GM23338 (cell line): ENCODE measurements around the gene ARSB. TPM values are rescaled to one million over a fixed set of nuclear protein-coding genes. Genes with fewer than 3 reads are reported as not detected.

Source experiments
- ATAC-seq: fragments of 200-7000 bp; cut with Tn5 transposase; 3 replicates; pipeline ENCODE4 v1.9.1; 2020
- DNase-seq: peaks from one replicate; pipeline ENCODE4 v3.0.0-alpha.2; 2015; ENCODE audit warnings: low spot score
- H2AFZ ChIP-seq: fragments of 200-600 bp; sonication (generic); 2 replicates; pipeline ENCODE4 v1.8.0; 2016; ENCODE audit warnings: antibody characterized with exemption, mild to moderate bottlenecking, moderate library complexity
- H3F3A ChIP-seq: fragments of 200-600 bp; sonication (generic); replicated peaks from 2 replicates; pipeline ENCODE4 v1.8.0; 2017; ENCODE audit warnings: antibody characterized with exemption, mixed run types, low read depth
- H3K27ac ChIP-seq: fragments of 200-600 bp; sonication (generic); 2 replicates; pipeline ENCODE4 v1.6.1; 2016; ENCODE audit warnings: low read depth
- H3K27me3 ChIP-seq: fragments of 200-600 bp; sonication (generic); 2 replicates; pipeline ENCODE4 v1.8.0; 2016; ENCODE audit warnings: mild to moderate bottlenecking, mixed run types, moderate library complexity; ENCODE audit not compliant: insufficient read depth
- H3K36me3 ChIP-seq: fragments of 200-600 bp; sonication (generic); 2 replicates; pipeline ENCODE4 v1.8.0; 2016; ENCODE audit warnings: mild to moderate bottlenecking; ENCODE audit not compliant: insufficient read depth
- H3K4me1 ChIP-seq: fragments of 200-600 bp; sonication (generic); 2 replicates; pipeline ENCODE4 v1.8.0; 2016; ENCODE audit warnings: mild to moderate bottlenecking, moderate library complexity; ENCODE audit not compliant: insufficient read depth
- H3K4me2 ChIP-seq: fragments of 200-600 bp; sonication (generic); 2 replicates; pipeline ENCODE4 v1.7.1; 2017; ENCODE audit warnings: mixed run types
- H3K4me3 ChIP-seq: fragments of 200-600 bp; sonication (generic); 2 replicates; pipeline ENCODE4 v1.6.1; 2016; ENCODE audit warnings: mixed run types
- H3K79me2 ChIP-seq: fragments of 200-600 bp; sonication (generic); replicated peaks from 2 replicates; pipeline ENCODE4 v1.8.0; 2017; ENCODE audit warnings: mild to moderate bottlenecking; ENCODE audit not compliant: insufficient read depth
- H3K9me2 ChIP-seq: fragments of 200-600 bp; sonication (generic); 2 replicates; pipeline ENCODE4 v1.8.0; 2017; ENCODE audit not compliant: insufficient read depth
- H4K20me1 ChIP-seq: fragments of 200-600 bp; sonication (generic); replicated peaks from 2 replicates; pipeline ENCODE4 v1.8.0; 2017; ENCODE audit warnings: mild to moderate bottlenecking; ENCODE audit not compliant: insufficient read depth
- H3K27ac Mint-ChIP-seq: 2 replicates; pipeline ENCODE4 v1.8.0; 2020; ENCODE audit warnings: inconsistent platforms, mild to moderate bottlenecking, moderate library complexity, mixed read lengths
- H3K27me3 Mint-ChIP-seq: 3 replicates; pipeline ENCODE4 v1.8.0; 2022; ENCODE audit warnings: low read depth, mild to moderate bottlenecking, moderate library complexity, mixed read lengths, inconsistent platforms; ENCODE audit not compliant: insufficient read depth, poor library complexity
- H3K36me3 Mint-ChIP-seq: 3 replicates; pipeline ENCODE4 v1.8.0; 2021; ENCODE audit warnings: low read depth, mild to moderate bottlenecking, inconsistent platforms, moderate library complexity, mixed read lengths
- H3K4me1 Mint-ChIP-seq: 3 replicates; pipeline ENCODE4 v1.8.0; 2020; ENCODE audit warnings: mild to moderate bottlenecking, inconsistent platforms, mixed read lengths
- H3K4me3 Mint-ChIP-seq: 3 replicates; pipeline ENCODE4 v1.8.0; 2021; ENCODE audit warnings: moderate library complexity, mild to moderate bottlenecking, inconsistent platforms, mixed read lengths
- H3K9me3 Mint-ChIP-seq: 3 replicates; pipeline ENCODE4 v1.8.0; 2020; ENCODE audit warnings: moderate library complexity, mild to moderate bottlenecking, inconsistent platforms, mixed read lengths
- CREB1 ChIP-seq: fragments of 250-450 bp; sonication (Bioruptor Pico); IDR thresholded peaks from 2 replicates; pipeline ENCODE4 v1.5.0; 2020; ENCODE audit warnings: low read depth, mild to moderate bottlenecking, moderate library complexity
- EZH2 ChIP-seq: fragments of 200-600 bp; sonication (generic); IDR thresholded peaks from one replicate; pipeline ENCODE4 v1.8.0; 2017; ENCODE audit warnings: antibody characterized with exemption, mild to moderate bottlenecking, low read depth; ENCODE audit not compliant: unreplicated experiment
- EZH2phosphoT487 ChIP-seq: fragments of 200-600 bp; sonication (generic); IDR thresholded peaks from one replicate; pipeline ENCODE4 v1.8.1; 2018; ENCODE audit warnings: antibody characterized with exemption; ENCODE audit not compliant: unreplicated experiment
- STAT1 ChIP-seq: IDR thresholded peaks from one replicate; pipeline ENCODE4 v1.6.1; 2016; ENCODE audit warnings: antibody characterized with exemption; ENCODE audit not compliant: unreplicated experiment
- ZNF114 ChIP-seq: fragments of 250-450 bp; sonication (Bioruptor Pico); IDR thresholded peaks from 2 replicates; pipeline ENCODE4 v1.5.0; 2020; ENCODE audit warnings: mild to moderate bottlenecking, moderate library complexity
- ZNF331 ChIP-seq: fragments of 250-450 bp; sonication (Bioruptor Pico); IDR thresholded peaks from 2 replicates; pipeline ENCODE4 v1.5.0; 2020; ENCODE audit warnings: low read depth, mild to moderate bottlenecking, moderate library complexity
- polyA plus RNA-seq: library from polyadenylated mRNA; unstranded; fragments of >200 nt; fragmentation: Nextera tagmentation; extraction: Ambion mirVana; gene quantifications from 2 replicates; pipeline ENCODE4 v1.2.1, GENCODE V29; 2016
- total RNA-seq: library from RNA; depleted of rRNA; stranded (reverse); fragments of >200 nt; shearing (Covaris generic); gene quantifications from 2 replicates; pipeline ENCODE4 v1.2.3, GENCODE V29; 2014
- TF ChIP-seq, protein P1 (sequence below): IDR thresholded peaks from one replicate; pipeline ENCODE4 v1.6.1; 2018; ENCODE audit warnings: antibody characterized with exemption; ENCODE audit not compliant: unreplicated experiment
- TF ChIP-seq, protein P2 (sequence below): IDR thresholded peaks from 2 replicates; pipeline ENCODE4 v1.6.1; 2016; ENCODE audit warnings: antibody characterized with exemption
- TF ChIP-seq, protein P3 (sequence below): fragments of 250-450 bp; sonication (Bioruptor Pico); IDR thresholded peaks from 2 replicates; pipeline ENCODE4 v1.5.0; 2020; ENCODE audit warnings: mild to moderate bottlenecking, moderate library complexity

Gene ARSB
- total and polyA plus RNA-seq, 2 experiments from 2014 or later = 7.4 to 24.6 TPM

DNA sequence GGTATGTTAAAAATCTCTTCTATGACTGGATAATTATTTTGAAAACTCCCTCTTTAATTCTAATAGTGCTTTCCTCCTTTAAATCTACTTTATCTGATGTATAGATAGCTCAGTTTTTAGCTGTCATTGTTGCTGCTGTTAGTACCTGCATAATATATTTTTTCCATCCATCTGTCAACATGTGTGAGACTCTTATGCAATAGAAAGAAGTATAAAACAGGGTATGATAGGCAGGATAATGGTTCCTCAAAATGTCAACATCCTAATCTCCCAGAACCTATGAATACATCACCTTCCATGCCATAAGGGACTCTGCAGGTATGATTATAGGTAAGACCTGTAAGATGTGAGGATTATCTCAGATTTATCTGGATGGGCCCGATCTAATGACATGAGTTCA, 199.7 kb downstream of the ARSB start (continued):
- TF ChIP-seq, protein P1, sequence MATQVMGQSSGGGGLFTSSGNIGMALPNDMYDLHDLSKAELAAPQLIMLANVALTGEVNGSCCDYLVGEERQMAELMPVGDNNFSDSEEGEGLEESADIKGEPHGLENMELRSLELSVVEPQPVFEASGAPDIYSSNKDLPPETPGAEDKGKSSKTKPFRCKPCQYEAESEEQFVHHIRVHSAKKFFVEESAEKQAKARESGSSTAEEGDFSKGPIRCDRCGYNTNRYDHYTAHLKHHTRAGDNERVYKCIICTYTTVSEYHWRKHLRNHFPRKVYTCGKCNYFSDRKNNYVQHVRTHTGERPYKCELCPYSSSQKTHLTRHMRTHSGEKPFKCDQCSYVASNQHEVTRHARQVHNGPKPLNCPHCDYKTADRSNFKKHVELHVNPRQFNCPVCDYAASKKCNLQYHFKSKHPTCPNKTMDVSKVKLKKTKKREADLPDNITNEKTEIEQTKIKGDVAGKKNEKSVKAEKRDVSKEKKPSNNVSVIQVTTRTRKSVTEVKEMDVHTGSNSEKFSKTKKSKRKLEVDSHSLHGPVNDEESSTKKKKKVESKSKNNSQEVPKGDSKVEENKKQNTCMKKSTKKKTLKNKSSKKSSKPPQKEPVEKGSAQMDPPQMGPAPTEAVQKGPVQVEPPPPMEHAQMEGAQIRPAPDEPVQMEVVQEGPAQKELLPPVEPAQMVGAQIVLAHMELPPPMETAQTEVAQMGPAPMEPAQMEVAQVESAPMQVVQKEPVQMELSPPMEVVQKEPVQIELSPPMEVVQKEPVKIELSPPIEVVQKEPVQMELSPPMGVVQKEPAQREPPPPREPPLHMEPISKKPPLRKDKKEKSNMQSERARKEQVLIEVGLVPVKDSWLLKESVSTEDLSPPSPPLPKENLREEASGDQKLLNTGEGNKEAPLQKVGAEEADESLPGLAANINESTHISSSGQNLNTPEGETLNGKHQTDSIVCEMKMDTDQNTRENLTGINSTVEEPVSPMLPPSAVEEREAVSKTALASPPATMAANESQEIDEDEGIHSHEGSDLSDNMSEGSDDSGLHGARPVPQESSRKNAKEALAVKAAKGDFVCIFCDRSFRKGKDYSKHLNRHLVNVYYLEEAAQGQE = no peak
- no peak for TF ChIP-seq ZNF331 (CRISPR knock-in tag)
- TF ChIP-seq EZH2phosphoT487 = no peak
- no peak for TF ChIP-seq ZNF114

DNA sequence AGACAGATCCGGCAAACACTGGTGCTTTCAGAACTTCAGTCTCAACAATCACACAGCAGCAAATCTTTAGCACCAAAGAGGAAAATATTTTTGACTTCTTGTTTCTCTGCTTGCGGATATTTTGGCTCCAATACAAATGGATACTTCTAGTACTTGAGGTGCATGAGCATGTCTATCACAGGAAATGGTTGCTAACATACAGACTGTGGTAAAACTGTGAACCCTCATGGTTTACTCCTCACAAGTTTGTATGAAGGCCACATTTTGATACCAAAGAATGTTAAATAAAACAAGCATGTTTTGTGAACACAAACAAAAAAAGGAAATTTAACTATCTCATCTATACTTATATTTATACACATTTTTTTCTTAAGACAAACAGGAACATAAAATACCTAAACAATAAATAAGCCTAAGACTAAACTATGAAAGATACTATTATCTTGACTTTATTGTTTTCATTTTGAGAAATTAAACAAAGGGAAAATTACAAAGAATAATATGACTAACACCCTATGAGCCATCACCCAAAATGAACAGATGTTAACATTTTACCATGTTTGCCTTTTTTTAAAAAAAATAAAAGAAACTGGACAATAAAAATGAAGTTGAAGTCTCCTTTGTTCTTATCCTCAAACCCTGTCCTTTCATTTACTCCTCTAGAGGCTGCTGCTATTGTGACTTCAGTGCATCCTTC, 201.5 kb downstream of the ARSB start:
- Histone ChIP-seq H3K4me3 (no peak overlapping the region), H3K4me1 (no peaks in the 10 kb centered on the region), H3K9me2 (0 out of 2 replicates have a peak, but pooled peaks cover 5% of the 10 kb centered on the region), H3F3A (no peaks in the 10 kb centered on the region), H2AFZ (no peak overlapping the region), H4K20me1 (no peaks in the 10 kb centered on the region), H3K4me2 (no peak overlapping the region), H3K36me3 (no peaks in the 10 kb centered on the region), H3K27me3 (no peaks in the 10 kb centered on the region), H3K27ac (no peak overlapping the region), H3K79me2 (no peaks in the 10 kb centered on the region)
- TF ChIP-seq ZNF114 = no peak
- TF ChIP-seq, protein P2, sequence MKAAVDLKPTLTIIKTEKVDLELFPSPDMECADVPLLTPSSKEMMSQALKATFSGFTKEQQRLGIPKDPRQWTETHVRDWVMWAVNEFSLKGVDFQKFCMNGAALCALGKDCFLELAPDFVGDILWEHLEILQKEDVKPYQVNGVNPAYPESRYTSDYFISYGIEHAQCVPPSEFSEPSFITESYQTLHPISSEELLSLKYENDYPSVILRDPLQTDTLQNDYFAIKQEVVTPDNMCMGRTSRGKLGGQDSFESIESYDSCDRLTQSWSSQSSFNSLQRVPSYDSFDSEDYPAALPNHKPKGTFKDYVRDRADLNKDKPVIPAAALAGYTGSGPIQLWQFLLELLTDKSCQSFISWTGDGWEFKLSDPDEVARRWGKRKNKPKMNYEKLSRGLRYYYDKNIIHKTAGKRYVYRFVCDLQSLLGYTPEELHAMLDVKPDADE = no peak
- no peaks in the 10 kb centered on the region for H3K36me3 Mint-ChIP-seq
- peaks cover 11% of the 10 kb centered on the region; the same call in 2 of the 3 replicates for H3K4me1 Mint-ChIP-seq
- H3K4me3 Mint-ChIP-seq = no peak overlapping the region
- H3K27ac Mint-ChIP-seq = no peak overlapping the region
- no peak for ATAC-seq
- DNase-seq = no peak
- H3K27me3 Mint-ChIP-seq = no peaks in the 10 kb centered on the region
- H3K9me3 Mint-ChIP-seq = no peaks in the 10 kb centered on the region

DNA sequence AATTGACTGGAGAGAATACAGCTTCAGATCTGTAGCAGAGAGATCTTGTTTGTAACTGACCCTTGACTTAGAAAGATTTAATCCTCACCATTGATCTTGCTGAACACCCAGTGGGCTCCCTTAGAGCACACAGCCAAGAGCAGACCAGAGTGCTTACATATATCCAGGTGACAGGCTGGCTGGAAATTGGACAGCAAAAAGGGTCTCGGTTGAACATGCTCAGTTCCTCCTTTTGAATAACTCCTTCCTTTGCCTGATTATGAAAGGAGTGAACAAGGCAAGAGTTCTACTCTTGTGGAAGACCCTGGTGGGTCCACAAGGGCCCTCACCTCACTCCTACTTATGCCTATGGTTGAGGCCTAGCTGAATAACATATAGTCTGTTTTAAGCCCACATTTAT, 202.4 kb downstream of the ARSB start:
- no peaks in the 10 kb centered on the region for H3K4me1 ChIP-seq
- no peaks in the 10 kb centered on the region for H3K27me3 ChIP-seq
- H4K20me1 ChIP-seq = no peaks in the 10 kb centered on the region
- Mint-ChIP-seq H3K9me3 (no peaks in the 10 kb centered on the region), H3K36me3 (no peaks in the 10 kb centered on the region), H3K27ac (no peak overlapping the region), H3K27me3 (no peaks in the 10 kb centered on the region), H3K4me3 (no peak overlapping the region), H3K4me1 (peaks cover 11% of the 10 kb centered on the region; the same call in 2 of the 3 replicates)
- no peaks in the 10 kb centered on the region for H3F3A ChIP-seq
- H3K4me3 ChIP-seq = no peak overlapping the region
- H3K4me2 ChIP-seq = no peak overlapping the region
- no peak for DNase-seq
- H3K27ac ChIP-seq = no peak overlapping the region
- no peak overlapping the region for H2AFZ ChIP-seq
- ATAC-seq = no peak
- no peaks in the 10 kb centered on the region for H3K36me3 ChIP-seq
- H3K9me2 ChIP-seq = 0 out of 2 replicates have a peak, but pooled peaks cover 5% of the 10 kb centered on the region
- H3K79me2 ChIP-seq = no peaks in the 10 kb centered on the region
- TF ChIP-seq STAT1 (no peak), EZH2 (no peak), EZH2phosphoT487 (no peak), CREB1 (no peak), ZNF331 (CRISPR knock-in tag) (no peak)
- TF ChIP-seq, protein P3, sequence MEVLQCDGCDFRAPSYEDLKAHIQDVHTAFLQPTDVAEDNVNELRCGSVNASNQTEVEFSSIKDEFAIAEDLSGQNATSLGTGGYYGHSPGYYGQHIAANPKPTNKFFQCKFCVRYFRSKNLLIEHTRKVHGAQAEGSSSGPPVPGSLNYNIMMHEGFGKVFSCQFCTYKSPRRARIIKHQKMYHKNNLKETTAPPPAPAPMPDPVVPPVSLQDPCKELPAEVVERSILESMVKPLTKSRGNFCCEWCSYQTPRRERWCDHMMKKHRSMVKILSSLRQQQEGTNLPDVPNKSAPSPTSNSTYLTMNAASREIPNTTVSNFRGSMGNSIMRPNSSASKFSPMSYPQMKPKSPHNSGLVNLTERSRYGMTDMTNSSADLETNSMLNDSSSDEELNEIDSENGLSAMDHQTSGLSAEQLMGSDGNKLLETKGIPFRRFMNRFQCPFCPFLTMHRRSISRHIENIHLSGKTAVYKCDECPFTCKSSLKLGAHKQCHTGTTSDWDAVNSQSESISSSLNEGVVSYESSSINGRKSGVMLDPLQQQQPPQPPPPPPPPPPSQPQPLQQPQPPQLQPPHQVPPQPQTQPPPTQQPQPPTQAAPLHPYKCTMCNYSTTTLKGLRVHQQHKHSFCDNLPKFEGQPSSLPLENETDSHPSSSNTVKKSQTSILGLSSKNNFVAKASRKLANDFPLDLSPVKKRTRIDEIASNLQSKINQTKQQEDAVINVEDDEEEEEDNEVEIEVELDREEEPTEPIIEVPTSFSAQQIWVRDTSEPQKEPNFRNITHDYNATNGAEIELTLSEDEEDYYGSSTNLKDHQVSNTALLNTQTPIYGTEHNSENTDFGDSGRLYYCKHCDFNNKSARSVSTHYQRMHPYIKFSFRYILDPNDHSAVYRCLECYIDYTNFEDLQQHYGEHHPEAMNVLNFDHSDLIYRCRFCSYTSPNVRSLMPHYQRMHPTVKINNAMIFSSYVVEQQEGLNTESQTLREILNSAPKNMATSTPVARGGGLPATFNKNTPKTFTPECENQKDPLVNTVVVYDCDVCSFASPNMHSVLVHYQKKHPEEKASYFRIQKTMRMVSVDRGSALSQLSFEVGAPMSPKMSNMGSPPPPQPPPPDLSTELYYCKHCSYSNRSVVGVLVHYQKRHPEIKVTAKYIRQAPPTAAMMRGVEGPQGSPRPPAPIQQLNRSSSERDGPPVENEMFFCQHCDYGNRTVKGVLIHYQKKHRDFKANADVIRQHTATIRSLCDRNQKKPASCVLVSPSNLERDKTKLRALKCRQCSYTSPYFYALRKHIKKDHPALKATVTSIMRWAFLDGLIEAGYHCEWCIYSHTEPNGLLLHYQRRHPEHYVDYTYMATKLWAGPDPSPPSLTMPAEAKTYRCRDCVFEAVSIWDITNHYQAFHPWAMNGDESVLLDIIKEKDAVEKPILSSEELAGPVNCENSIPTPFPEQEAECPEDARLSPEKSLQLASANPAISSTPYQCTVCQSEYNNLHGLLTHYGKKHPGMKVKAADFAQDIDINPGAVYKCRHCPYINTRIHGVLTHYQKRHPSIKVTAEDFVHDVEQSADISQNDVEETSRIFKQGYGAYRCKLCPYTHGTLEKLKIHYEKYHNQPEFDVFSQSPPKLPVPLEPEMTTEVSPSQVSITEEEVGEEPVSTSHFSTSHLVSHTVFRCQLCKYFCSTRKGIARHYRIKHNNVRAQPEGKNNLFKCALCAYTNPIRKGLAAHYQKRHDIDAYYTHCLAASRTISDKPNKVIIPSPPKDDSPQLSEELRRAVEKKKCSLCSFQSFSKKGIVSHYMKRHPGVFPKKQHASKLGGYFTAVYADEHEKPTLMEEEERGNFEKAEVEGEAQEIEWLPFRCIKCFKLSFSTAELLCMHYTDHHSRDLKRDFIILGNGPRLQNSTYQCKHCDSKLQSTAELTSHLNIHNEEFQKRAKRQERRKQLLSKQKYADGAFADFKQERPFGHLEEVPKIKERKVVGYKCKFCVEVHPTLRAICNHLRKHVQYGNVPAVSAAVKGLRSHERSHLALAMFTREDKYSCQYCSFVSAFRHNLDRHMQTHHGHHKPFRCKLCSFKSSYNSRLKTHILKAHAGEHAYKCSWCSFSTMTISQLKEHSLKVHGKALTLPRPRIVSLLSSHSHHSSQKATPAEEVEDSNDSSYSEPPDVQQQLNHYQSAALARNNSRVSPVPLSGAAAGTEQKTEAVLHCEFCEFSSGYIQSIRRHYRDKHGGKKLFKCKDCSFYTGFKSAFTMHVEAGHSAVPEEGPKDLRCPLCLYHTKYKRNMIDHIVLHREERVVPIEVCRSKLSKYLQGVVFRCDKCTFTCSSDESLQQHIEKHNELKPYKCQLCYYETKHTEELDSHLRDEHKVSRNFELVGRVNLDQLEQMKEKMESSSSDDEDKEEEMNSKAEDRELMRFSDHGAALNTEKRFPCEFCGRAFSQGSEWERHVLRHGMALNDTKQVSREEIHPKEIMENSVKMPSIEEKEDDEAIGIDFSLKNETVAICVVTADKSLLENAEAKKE (CRISPR knock-in tag) = no peak
